IMR-90 (cell line): ENCODE results near the gene CCSER1. TPM values are rescaled to one million over a fixed set of nuclear protein-coding genes. Genes with fewer than 3 reads are reported as not detected.

Experiments used
- ATAC-seq: fragments of 200-7000 bp; cut with Tn5 transposase; 2 replicates; pipeline ENCODE4 v1.9.1; 2020; ENCODE audit warnings: low read depth, mild to moderate bottlenecking, moderate library complexity
- BruUV-seq: library from RNA; stranded (reverse); fragments of 400-500 nt; replicated peaks from 2 replicates; lab custom pipeline; 2021; lab: Mats Ljungman, UMichigan
- CTCF ChIA-PET: fragments of 300-600 bp; formaldehyde crosslinking; extraction: SDS; loops from one replicate; lab custom pipeline; 2021; ENCODE audit warnings: antibody characterized with exemption; lab: Yijun Ruan, JAX
- POLR2A ChIA-PET: fragments of 300-600 bp; sonication (Branson Sonifier 250); formaldehyde crosslinking; loops from one replicate; lab custom pipeline; 2022; ENCODE audit warnings: antibody characterized with exemption; ENCODE audit not compliant: unreplicated experiment; lab: Charles Lee
- DNase-seq: peaks from one replicate; pipeline ENCODE4 v3.0.0; 2013
- H2AFZ ChIP-seq: replicated peaks from 2 replicates; pipeline ENCODE3; 2013; ENCODE audit warnings: low read length, mild to moderate bottlenecking; ENCODE audit not compliant: poor library complexity
- H2AK5ac ChIP-seq: 2 replicates; pipeline ENCODE4 v1.6.1; 2013; ENCODE audit warnings: low read depth, low read length, inconsistent platforms
- H2AK9ac ChIP-seq: replicated peaks from 2 replicates; pipeline ENCODE3; 2013; ENCODE audit warnings: mild to moderate bottlenecking, low read depth, low read length, moderate library complexity; ENCODE audit not compliant: poor library complexity
- H2BK120ac ChIP-seq: 2 replicates; pipeline ENCODE4 v1.6.1; 2013; ENCODE audit warnings: low read depth, low read length, inconsistent platforms
- H2BK15ac ChIP-seq: 3 replicates; pipeline ENCODE4 v1.6.1; 2013; ENCODE audit warnings: low read depth, low read length, inconsistent platforms
- H2BK20ac ChIP-seq: 2 replicates; pipeline ENCODE4 v1.6.1; 2013; ENCODE audit warnings: low read depth, mild to moderate bottlenecking, inconsistent platforms, low read length, moderate library complexity
- H2BK5ac ChIP-seq: 2 replicates; pipeline ENCODE4 v1.6.1; 2013; ENCODE audit warnings: mild to moderate bottlenecking, low read depth, low read length, inconsistent platforms; ENCODE audit not compliant: poor library complexity, severe bottlenecking
- H3K14ac ChIP-seq: replicated peaks from 2 replicates; pipeline ENCODE4 v1.6.1; 2013; ENCODE audit warnings: low read depth, low read length, inconsistent platforms
- H3K18ac ChIP-seq: 2 replicates; pipeline ENCODE4 v1.6.1; 2013; ENCODE audit warnings: low read depth, low read length, control low read depth
- H3K23ac ChIP-seq: 2 replicates; pipeline ENCODE4 v1.6.1; 2013; ENCODE audit warnings: low read depth, low read length, inconsistent platforms
- H3K27ac ChIP-seq: 2 replicates; pipeline ENCODE4 v1.5.1; 2013; ENCODE audit warnings: mild to moderate bottlenecking, control low read depth, low read length; ENCODE audit not compliant: insufficient read depth
- H3K27me3 ChIP-seq: 2 replicates; pipeline ENCODE4 v1.6.1; 2013; ENCODE audit warnings: low read length; ENCODE audit not compliant: control insufficient read depth, insufficient read depth
- H3K36me3 ChIP-seq: 2 replicates; pipeline ENCODE4 v1.6.1; 2013; ENCODE audit warnings: low read length, mixed read lengths; ENCODE audit not compliant: control insufficient read depth, insufficient read depth
- H3K4ac ChIP-seq: 2 replicates; pipeline ENCODE4 v1.6.1; 2013; ENCODE audit warnings: low read depth, low read length, inconsistent platforms
- H3K4me1 ChIP-seq: 2 replicates; pipeline ENCODE4 v1.6.1; 2013; ENCODE audit warnings: low read length, mixed read lengths; ENCODE audit not compliant: control insufficient read depth, insufficient read depth
- H3K4me2 ChIP-seq: 2 replicates; pipeline ENCODE4 v1.6.1; 2013; ENCODE audit warnings: low read depth, mild to moderate bottlenecking, control low read depth, low read length, moderate library complexity
- H3K4me3 ChIP-seq: 2 replicates; pipeline ENCODE4 v1.5.1; 2013; ENCODE audit warnings: low read depth, mild to moderate bottlenecking, control low read depth, low read length, moderate library complexity; ENCODE audit not compliant: insufficient read depth
- H3K56ac ChIP-seq: 2 replicates; pipeline ENCODE4 v1.6.1; 2013; ENCODE audit warnings: low read length, inconsistent platforms; ENCODE audit not compliant: insufficient read depth; ENCODE audit errors: extremely low read depth
- H3K79me1 ChIP-seq, 2 experiments: 2 replicates each; pipeline ENCODE4 v1.6.1; 2013; ENCODE audit warnings: low read length in 2 of 2, inconsistent platforms in 1 of 2, low read depth in 1 of 2
- H3K9ac ChIP-seq: 2 replicates; pipeline ENCODE4 v1.6.1; 2013; ENCODE audit warnings: low read depth, low read length, control low read depth
- H3K9me1 ChIP-seq: 2 replicates; pipeline ENCODE4 v1.6.1; 2013; ENCODE audit warnings: low read length, inconsistent platforms; ENCODE audit not compliant: insufficient read depth
- H3K9me3 ChIP-seq: 2 replicates; pipeline ENCODE4 v1.6.1; 2013; ENCODE audit warnings: low read length; ENCODE audit not compliant: control insufficient read depth, insufficient read depth
- H4K20me1 ChIP-seq: 2 replicates; pipeline ENCODE4 v1.6.1; 2013; ENCODE audit warnings: low read length, inconsistent platforms; ENCODE audit not compliant: insufficient read depth
- H4K5ac ChIP-seq: 2 replicates; pipeline ENCODE4 v1.6.1; 2013; ENCODE audit warnings: mild to moderate bottlenecking, low read depth, low read length, control low read depth
- H4K8ac ChIP-seq, 2 experiments: 2 replicates each; pipeline ENCODE4 v1.6.1; 2013; ENCODE audit warnings: low read depth in 2 of 2, low read length in 2 of 2, control low read depth in 1 of 2, inconsistent platforms in 1 of 2
- H4K91ac ChIP-seq: 2 replicates; pipeline ENCODE4 v1.6.1; 2013; ENCODE audit warnings: low read depth, low read length, inconsistent platforms; ENCODE audit not compliant: insufficient read depth
- FOS ChIP-seq: fragments of 150-350 bp; IDR thresholded peaks from 2 replicates; pipeline ENCODE4 v1.6.1; 2016; ENCODE audit warnings: low read depth, low read length
- RAD21 ChIP-seq: IDR thresholded peaks from 2 replicates; pipeline ENCODE4 v1.6.1; 2012; ENCODE audit warnings: low read length, improper control_type of control experiment
- RFX5 ChIP-seq: IDR thresholded peaks from 2 replicates; pipeline ENCODE4 v1.8.0; 2012; ENCODE audit warnings: low read depth, mild to moderate bottlenecking, low read length, moderate library complexity
- SMC3 ChIP-seq: fragments of 150-350 bp; IDR thresholded peaks from 2 replicates; pipeline ENCODE4 v1.6.1; 2016; ENCODE audit warnings: low read depth, mild to moderate bottlenecking, antibody characterized with exemption, low read length, moderate library complexity
- WGBS, 2 experiments: methylation state at CpG; one replicate each; pipeline versions ENCODE4 v1.1.5 to v1.1.7; 2013; ENCODE audit warnings: missing lambda C conversion rate in 2 of 2; ENCODE audit not compliant: insufficient read length in 1 of 2; ENCODE audit errors: extremely low coverage in 2 of 2; 5-methylcytosine and 5-hydroxymethylcytosine counted together
- dilution Hi-C: fragments of 300-500 bp; cut with HindIII; formaldehyde crosslinking; loops from one replicate; pipeline ENCODE4 v1.14.3; 2018; ENCODE audit warnings: low sequenced_read_pairs; ENCODE audit not compliant: unreplicated experiment
- in situ Hi-C: fragments of 300-500 bp; cut with MboI; formaldehyde crosslinking; loops from 3 replicates; pipeline ENCODE4 v1.14.3; 2019; ENCODE audit warnings: low sequenced_read_pairs, inconsistent platforms, mixed read lengths
- intact Hi-C: fragments of 100-400 bp; cut with micrococcal nuclease; formaldehyde crosslinking; loops from 2 replicates; pipeline ENCODE4 v1.10.0; 2022
- polyA plus RNA-seq, 3 experiments: library from polyadenylated mRNA; depleted of rRNA; stranded (reverse); fragments of >200 nt; gene quantifications; 2 replicates each; pipeline ENCODE4 v1.2.3, GENCODE V29; 2012; ENCODE audit warnings: low replicate concordance in 1 of 3
- total RNA-seq: library from RNA; depleted of rRNA; stranded (reverse); fragments of >200 nt; gene quantifications from 2 replicates; pipeline ENCODE4 v1.2.3, GENCODE V29; 2012

CCSER1 gene
- total and polyA plus RNA-seq, 2 of the 4 experiments (the other 2 are of a cell fraction), result not detected

DNA sequence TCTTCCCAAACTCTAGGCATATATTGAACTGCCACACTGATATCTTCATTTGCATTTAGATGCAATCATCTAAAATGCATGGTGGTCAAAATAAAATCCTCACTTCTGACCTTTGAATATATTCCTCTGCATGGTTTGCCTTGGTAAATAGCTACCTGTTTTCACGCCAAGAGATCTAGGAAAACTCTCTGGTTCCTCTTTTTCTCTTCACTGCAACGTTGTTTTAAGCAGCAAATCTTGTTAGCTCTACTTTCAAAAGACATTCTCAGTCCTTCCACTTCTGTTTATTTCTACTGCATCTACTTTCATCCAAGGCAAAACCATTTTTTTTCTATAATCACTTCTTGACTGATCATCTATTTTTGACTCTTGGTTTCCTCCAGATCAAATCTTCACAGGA lies 1174.9 kb downstream of the CCSER1 start:
- Histone ChIP-seq H2AK5ac (no peak overlapping the region), H3K36me3 (no peaks in the 10 kb centered on the region), H3K18ac (no peak overlapping the region), H2BK20ac (no peak overlapping the region), H3K9ac (no peak overlapping the region), H3K27ac (no peak overlapping the region), H2BK15ac (no peak overlapping the region), H2AFZ (no peak overlapping the region), H4K91ac (no peak overlapping the region), H3K4ac (no peak overlapping the region), H4K20me1 (no peaks in the 10 kb centered on the region), H2BK5ac (no peak overlapping the region), H3K4me3 (no peak overlapping the region), H3K9me1 (no peaks in the 10 kb centered on the region), H3K56ac (no peak overlapping the region), H3K79me1 (no peaks in the 10 kb centered on the region), H2AK9ac (no peak overlapping the region), H3K9me3 (peaks cover 2% of the 10 kb centered on the region; the same call in 1 of the 2 replicates), H3K14ac (no peak overlapping the region), H3K23ac (no peak overlapping the region), H3K4me1 (no peaks in the 10 kb centered on the region), H2BK120ac (no peak overlapping the region), H3K27me3 (no peaks in the 10 kb centered on the region), H3K4me2 (no peak overlapping the region), H4K5ac (no peak overlapping the region), H4K8ac (no peak overlapping the region)
- intact Hi-C loops (no loop called here), dilution Hi-C loops (no loop called here), in situ Hi-C loops (no loop called here)
- ATAC-seq (no peak), DNase-seq (no peak)
- CTCF ChIA-PET, result no interaction called here
- POLR2A ChIA-PET, result no interaction called here
- WGBS, 2 experiments, result 15% methylated on average over 2 of the region's 2 CpGs; no CpG with 5 or more reads in 1 of the 2 experiments
- no TSS peak for BruUV-seq
- TF ChIP-seq FOS (no peak), RFX5 (no peak), SMC3 (no peak), RAD21 (no peak)
